Epithelial cell of proximal tubule (primary cell): ENCODE data around the gene PYGB. TPM values are rescaled to one million over a fixed set of nuclear protein-coding genes. Genes with fewer than 3 reads are reported as not detected.

Experiments
- DNase-seq: peaks from one replicate; pipeline ENCODE4 v3.0.0-alpha.2; 2011; ENCODE audit warnings: low read depth
- H3K4me3 ChIP-seq: 2 replicates; pipeline ENCODE4 v1.5.1; 2011; ENCODE audit warnings: low read depth, mild to moderate bottlenecking, low read length
- CTCF ChIP-seq: conservative IDR thresholded peaks from 2 replicates; pipeline ENCODE4 v1.5.1; 2012; ENCODE audit warnings: low read depth, mild to moderate bottlenecking, low read length
- total RNA-seq: library from RNA; depleted of rRNA; stranded (reverse); fragments of >200 nt; gene quantifications from 2 replicates; pipeline ENCODE4 v1.2.3, GENCODE V29; 2015

PYGB gene
- total RNA-seq, 1 donor from 2014 or later = 145 TPM

- no peak for TF ChIP-seq CTCF
- H3K4me3 ChIP-seq = no peak overlapping the region
- DNase-seq = no peak
These were observed 40.7 kb downstream of the PYGB start for GRCh38 chr20:25288291-25289181.

- no peak for DNase-seq
- TF ChIP-seq CTCF = no peak
- H3K4me3 ChIP-seq = no peak overlapping the region
These were observed 42.2 kb downstream of the PYGB start for GRCh38 chr20:25289886-25290597.

GRCh38 chr20:25290646-25291431 is 43.0 kb downstream of the PYGB start:
- no peak overlapping the region for H3K4me3 ChIP-seq
- DNase-seq = no peak
- TF ChIP-seq CTCF = no peak

GRCh38 chr20:25291432-25292133 is 43.7 kb downstream of the PYGB start:
- H3K4me3 ChIP-seq = no peak overlapping the region
- DNase-seq = no peak
- no peak for TF ChIP-seq CTCF

- no peak for DNase-seq
- H3K4me3 ChIP-seq = no peak overlapping the region
- no peak for TF ChIP-seq CTCF
These were observed 44.4 kb downstream of the PYGB start for GRCh38 chr20:25292176-25292891.

GRCh38 chr20:25293507-25293906 is 45.6 kb downstream of the PYGB start:
- TF ChIP-seq CTCF = no peak
- no peak overlapping the region for H3K4me3 ChIP-seq
- DNase-seq = no peak
